Naive thymus-derived CD4-positive, alpha-beta T cell (primary cell): ENCODE results near the gene CLEC17A. TPM values are rescaled to one million over a fixed set of nuclear protein-coding genes. Genes with fewer than 3 reads are reported as not detected.

Experiments used
- ATAC-seq: fragments of 150-1000 bp; cut with Tn5 transposase; 2 replicates; pipeline ENCODE4 v1.10.0; 2021; ENCODE audit warnings: mild to moderate bottlenecking, moderate library complexity
- CTCF ChIA-PET: fragments of 350-600 bp; sonication (Branson Sonifier 250); formaldehyde crosslinking; loops from one replicate; lab custom pipeline; 2021; ENCODE audit warnings: antibody characterized with exemption; lab: Charles Lee
- POLR2A ChIA-PET: fragments of 350-600 bp; sonication (Branson Sonifier 250); formaldehyde crosslinking; loops from one replicate; lab custom pipeline; 2021; ENCODE audit warnings: antibody characterized with exemption, inconsistent platforms; lab: Charles Lee
- DNase-seq, 9 donors: peaks; one replicate each; pipeline versions ENCODE4 v3.0.0 to v3.0.0-alpha.2; 2020 to 2022; ENCODE audit warnings: mixed read lengths in 1 of 9
- H3K27ac ChIP-seq: one replicate; pipeline ENCODE4 v1.7.0; 2013; ENCODE audit warnings: mild to moderate bottlenecking, low read depth, low read length, moderate library complexity
- H3K27me3 ChIP-seq, 2 donors: one replicate each; pipeline ENCODE4 v1.7.0; 2013; ENCODE audit warnings: low read length in 2 of 2, mild to moderate bottlenecking in 2 of 2, moderate library complexity in 2 of 2; ENCODE audit not compliant: control insufficient read depth in 2 of 2, insufficient read depth in 2 of 2
- H3K36me3 ChIP-seq, 3 experiments: 1 replicate in 2 of 3; 2 replicates in 1 of 3; pipeline ENCODE4 v1.7.0; 2013; ENCODE audit warnings: low read length in 3 of 3, mild to moderate bottlenecking in 3 of 3, moderate library complexity in 1 of 3; ENCODE audit not compliant: insufficient read depth in 3 of 3, control insufficient read depth in 2 of 3
- H3K4me1 ChIP-seq, 2 donors: one replicate each; pipeline ENCODE4 v1.7.0; 2013; ENCODE audit warnings: low read length in 2 of 2, mild to moderate bottlenecking in 2 of 2, moderate library complexity in 1 of 2; ENCODE audit not compliant: control insufficient read depth in 2 of 2, insufficient read depth in 2 of 2
- H3K4me3 ChIP-seq: 2 replicates; pipeline ENCODE4 v1.7.0; 2013; ENCODE audit warnings: mild to moderate bottlenecking, low read length
- H3K9me3 ChIP-seq, 3 experiments: 1 replicate in 2 of 3; 2 replicates in 1 of 3; pipeline ENCODE4 v1.7.0; 2013; ENCODE audit warnings: low read length in 3 of 3; ENCODE audit not compliant: control insufficient read depth in 2 of 3
- H3K27ac Mint-ChIP-seq, 9 donors: one replicate each; pipeline ENCODE4 v1.8.0; 2020 to 2022; ENCODE audit warnings: mixed read lengths in 9 of 9, mild to moderate bottlenecking in 8 of 9, moderate library complexity in 5 of 9, inconsistent platforms in 2 of 9
- H3K27me3 Mint-ChIP-seq, 5 donors: one replicate each; pipeline ENCODE4 v1.8.0; 2021 to 2022; ENCODE audit warnings: mixed read lengths in 5 of 5, mild to moderate bottlenecking in 1 of 5
- H3K36me3 Mint-ChIP-seq, 5 donors: one replicate each; pipeline ENCODE4 v1.8.0; 2020 to 2022; ENCODE audit warnings: mixed read lengths in 5 of 5, mild to moderate bottlenecking in 3 of 5, inconsistent platforms in 1 of 5
- H3K4me1 Mint-ChIP-seq, 7 donors: one replicate each; pipeline ENCODE4 v1.8.0; 2020 to 2022; ENCODE audit warnings: mixed read lengths in 7 of 7, mild to moderate bottlenecking in 3 of 7, inconsistent platforms in 1 of 7
- H3K4me3 Mint-ChIP-seq, 10 donors: one replicate each; pipeline ENCODE4 v1.8.0; 2020 to 2022; ENCODE audit warnings: mild to moderate bottlenecking in 10 of 10, mixed read lengths in 10 of 10, moderate library complexity in 6 of 10, inconsistent platforms in 2 of 10
- H3K9me3 Mint-ChIP-seq, 11 donors: one replicate each; pipeline ENCODE4 v1.8.0; 2020 to 2022; ENCODE audit warnings: mixed read lengths in 11 of 11, mild to moderate bottlenecking in 4 of 11, inconsistent platforms in 1 of 11, moderate library complexity in 1 of 11
- intact Hi-C, 2 donors: fragments of 100-400 bp; cut with micrococcal nuclease; formaldehyde crosslinking; loops; one replicate each; pipeline ENCODE4 v1.15.1; 2023
- polyA plus RNA-seq, 2 donors: library from polyadenylated mRNA; unstranded; fragments of 300-500 nt; fragmentation: Illumina TruSeq; gene quantifications; one replicate each; pipeline ENCODE4 v1.2.3, GENCODE V29; 2021
- total RNA-seq, 6 experiments: library from RNA in 5 of 6; stranded (reverse) in 5 of 6; gene quantifications; 1 replicate in 5 of 6; 2 replicates in 1 of 6; pipeline ENCODE4 v1.2.3 and lab custom pipeline; 2021 to 2026

The CLEC17A gene
- total and polyA plus RNA-seq, 7 experiments from 2014 or later: 0.13 to 0.83 (median 0.13) TPM; not detected in 4

- POLR2A ChIA-PET: interaction anchor here (1.0 to 3.4 kb wide), 10 partner anchors 8 to 83 kb away, joined by 3 to 30 read pairs (median 4); partner anchors contain the start of genes DNAJB1 and NDUFB7
- ATAC-seq (no peak), DNase-seq (no peak)
- peaks cover 0 to 4% (median 0%) of the 10 kb centered on the region in 5 donors for H3K36me3 Mint-ChIP-seq
- peak overlapping the region; percentile 29 to 79 (median 68) for H3K4me3 Mint-ChIP-seq
- peaks cover 0 to 20% (median 0%) of the 10 kb centered on the region in 3 experiments for H3K36me3 ChIP-seq
- H3K27me3 ChIP-seq: no peaks in the 10 kb centered on the region
- intact Hi-C loops: loop anchor here in 1 of 2 donors (1.0 to 10.0 kb wide), 3 partner anchors 17 to 421 kb away; partner anchors contain the start of genes ASF1B and NDUFB7
- CTCF ChIA-PET: interaction anchor here (0.6 to 2.2 kb wide), 10 partner anchors 9 to 529 kb away, joined by 3 to 12 read pairs (median 6); partner anchors contain the start of genes DNAJB1 and NDUFB7
- peaks cover 34 to 74% (median 43%) of the 10 kb centered on the region in 7 donors for H3K4me1 Mint-ChIP-seq
- peaks cover 21 to 59% of the 10 kb centered on the region in 2 donors for H3K4me1 ChIP-seq
- no peak overlapping the region for H3K27ac ChIP-seq
- peak overlapping the region; percentile 10 for H3K4me3 ChIP-seq
- H3K9me3 ChIP-seq: no peaks in the 10 kb centered on the region
- peak overlapping the region in 8 of 9 donors; percentile 79 to 90 (median 84) for H3K27ac Mint-ChIP-seq
- no peaks in the 10 kb centered on the region for H3K27me3 Mint-ChIP-seq
- H3K9me3 Mint-ChIP-seq: no peaks in the 10 kb centered on the region
Measured at GRCh38 chr19:14555918-14556661, 26.8 kb upstream of the CLEC17A start.

- Mint-ChIP-seq H3K9me3 (no peaks in the 10 kb centered on the region), H3K27ac (peak overlapping the region in 8 of 9 donors; percentile 79 to 90 (median 84)), H3K4me1 (peaks cover 28 to 71% (median 40%) of the 10 kb centered on the region in 7 donors), H3K36me3 (peaks cover 0 to 4% (median 0%) of the 10 kb centered on the region in 5 donors), H3K27me3 (no peaks in the 10 kb centered on the region), H3K4me3 (peak overlapping the region; percentile 29 to 79 (median 68))
- ATAC-seq (peak; percentile 91), DNase-seq (peak; percentile 42 to 75 (median 60))
- no peaks in the 10 kb centered on the region for H3K9me3 ChIP-seq
- peak overlapping the region; percentile 10 for H3K4me3 ChIP-seq
- H3K4me1 ChIP-seq: peaks cover 15 to 53% of the 10 kb centered on the region in 2 donors
- H3K36me3 ChIP-seq: peaks cover 0 to 20% (median 0%) of the 10 kb centered on the region in 3 experiments
- CTCF ChIA-PET: interaction anchor here (0.6 to 2.2 kb wide), 8 partner anchors 9 to 54 kb away, joined by 3 to 12 read pairs (median 6); partner anchors contain the start of genes DNAJB1 and NDUFB7
- intact Hi-C loops: loop anchor here in 1 of 2 donors (1.0 to 10.0 kb wide), 3 partner anchors 16 to 422 kb away; partner anchors contain the start of genes ASF1B and NDUFB7
- no peak overlapping the region for H3K27ac ChIP-seq
- no peaks in the 10 kb centered on the region for H3K27me3 ChIP-seq
- POLR2A ChIA-PET: interaction anchor here (0.6 to 3.4 kb wide), 11 partner anchors 9 to 84 kb away, joined by 3 to 30 read pairs (median 4); partner anchors contain the start of genes DNAJB1 and NDUFB7
Measured at GRCh38 chr19:14556662-14557188, 26.2 kb upstream of the CLEC17A start.

GRCh38 chr19:14558370-14559066, 24.4 kb upstream of the CLEC17A start:
- no peak overlapping the region for H3K27ac Mint-ChIP-seq
- ChIA-PET CTCF (no interaction called here), POLR2A (interaction anchor here (1.2 to 3.4 kb wide), 3 partner anchors 37 to 52 kb away, joined by 3 to 30 read pairs (median 5); no protein-coding TSS in a partner anchor)
- H3K4me1 Mint-ChIP-seq: peaks cover 23 to 58% (median 33%) of the 10 kb centered on the region in 7 donors
- Histone ChIP-seq H3K4me1 (peaks cover 8 to 37% of the 10 kb centered on the region in 2 donors), H3K36me3 (peaks cover 0 to 29% (median 3%) of the 10 kb centered on the region in 3 experiments), H3K9me3 (no peaks in the 10 kb centered on the region), H3K27ac (no peak overlapping the region), H3K4me3 (no peak overlapping the region), H3K27me3 (no peaks in the 10 kb centered on the region)
- no peak for DNase-seq
- H3K4me3 Mint-ChIP-seq: peak overlapping the region in 2 of 10 donors; percentile 16 to 79
- H3K9me3 Mint-ChIP-seq: no peaks in the 10 kb centered on the region
- peaks cover 0 to 4% (median 0%) of the 10 kb centered on the region in 5 donors for H3K36me3 Mint-ChIP-seq
- no peak for ATAC-seq
- H3K27me3 Mint-ChIP-seq: no peaks in the 10 kb centered on the region
- intact Hi-C loops: loop anchor here in 1 of 2 donors (10.0 kb wide), 1 partner anchor 424 kb away; the partner anchor contains the start of gene ASF1B

- intact Hi-C loops: loop anchor here in 1 of 2 donors (10.0 kb wide), 1 partner anchor 425 kb away; the partner anchor contains the start of gene ASF1B
- Mint-ChIP-seq H3K27ac (peak overlapping the region in 4 of 9 donors; percentile 52 to 65 (median 60)), H3K36me3 (peaks cover 0 to 8% (median 0%) of the 10 kb centered on the region in 5 donors), H3K27me3 (no peaks in the 10 kb centered on the region), H3K9me3 (no peaks in the 10 kb centered on the region), H3K4me3 (peak overlapping the region in 1 of 10 donors; percentile 9), H3K4me1 (peaks cover 16 to 48% (median 26%) of the 10 kb centered on the region in 7 donors)
- H3K36me3 ChIP-seq: peaks cover 0 to 34% (median 3%) of the 10 kb centered on the region in 3 experiments
- peaks cover 8 to 29% of the 10 kb centered on the region in 2 donors for H3K4me1 ChIP-seq
- H3K4me3 ChIP-seq: no peak overlapping the region
- no peaks in the 10 kb centered on the region for H3K27me3 ChIP-seq
- H3K27ac ChIP-seq: peak overlapping the region; percentile 12
- DNase-seq (no peak), ATAC-seq (no peak)
- CTCF ChIA-PET: interaction anchor here (0.6 kb wide), 2 partner anchors 805 to 1276 kb away, joined by 3 to 4 read pairs; no protein-coding TSS in a partner anchor
- no peaks in the 10 kb centered on the region for H3K9me3 ChIP-seq
- POLR2A ChIA-PET: interaction anchor here (0.6 to 1.2 kb wide), 2 partner anchors 44 to 200 kb away, joined by 3 to 4 read pairs; no protein-coding TSS in a partner anchor
Measured at GRCh38 chr19:14559916-14560775, 22.7 kb upstream of the CLEC17A start.

GRCh38 chr19:14560776-14561108, 22.1 kb upstream of the CLEC17A start:
- no peak for ATAC-seq
- ChIA-PET POLR2A (interaction anchor here (0.6 kb wide), 1 partner anchor 201 kb away, joined by 3 read pairs; no protein-coding TSS in a partner anchor), CTCF (no interaction called here)
- Mint-ChIP-seq H3K27ac (peak overlapping the region in 3 of 9 donors; percentile 56 to 65 (median 65)), H3K4me3 (peak overlapping the region in 1 of 10 donors; percentile 9), H3K27me3 (no peaks in the 10 kb centered on the region), H3K4me1 (peaks cover 16 to 46% (median 26%) of the 10 kb centered on the region in 7 donors), H3K9me3 (no peaks in the 10 kb centered on the region), H3K36me3 (peaks cover 0 to 8% (median 0%) of the 10 kb centered on the region in 5 donors)
- Histone ChIP-seq H3K4me1 (peaks cover 8 to 26% of the 10 kb centered on the region in 2 donors), H3K27me3 (no peaks in the 10 kb centered on the region), H3K4me3 (no peak overlapping the region), H3K36me3 (peaks cover 0 to 40% (median 6%) of the 10 kb centered on the region in 3 experiments), H3K27ac (peak overlapping the region; percentile 12), H3K9me3 (no peaks in the 10 kb centered on the region)
- intact Hi-C loops: no loop called here
- DNase-seq: no peak
